ENCODE data around the gene CIAO3. TPM values are rescaled to one million over a fixed set of nuclear protein-coding genes. Genes with fewer than 3 reads are reported as not detected.

The CIAO3 gene
- total and polyA plus RNA-seq, 12 donors: 18.7 to 62.9 (median 26.1) TPM

GRCh38 chr16:698911-699671 lies 41.7 kb downstream of the CIAO3 start:
- intact Hi-C loops (cut with DNase I): no loop called here
- Histone ChIP-seq H3K27me3 (peaks cover 43 to 99% (median 98%) of the 10 kb centered on the region in 7 donors), H3K4me3 (no peak overlapping the region), H3K36me3 (no peaks in the 10 kb centered on the region), H3K9me3 (no peaks in the 10 kb centered on the region), H3K27ac (no peak overlapping the region), H3K4me1 (peaks cover 3 to 28% (median 16%) of the 10 kb centered on the region in 9 donors)
- ATAC-seq (no peak), DNase-seq (no peak)
- no peak for TF ChIP-seq CTCF (IDR thresholded peaks at IDR 0.05)
- WGBS, 2 donors: 72 to 74% methylated on average over 19 of the region's 19 CpGs

- Histone ChIP-seq H3K27ac (no peak overlapping the region), H3K36me3 (no peaks in the 10 kb centered on the region), H3K27me3 (peaks cover 25 to 93% (median 88%) of the 10 kb centered on the region in 7 donors), H3K9me3 (no peaks in the 10 kb centered on the region), H3K4me1 (peaks cover 5 to 26% (median 20%) of the 10 kb centered on the region in 9 donors), H3K4me3 (peak overlapping the region in 3 of 10 donors; percentile 19 to 44 (median 28))
- ATAC-seq (peak in 2 of 8 donors; percentile 25 to 36), DNase-seq (no peak)
- intact Hi-C loops (cut with DNase I): no loop called here
- WGBS, 2 donors: 2 to 4% methylated on average over 62 to 71 of the region's 71 CpGs
- TF ChIP-seq CTCF (IDR thresholded peaks at IDR 0.05): no peak
These were observed 45.3 kb downstream of the CIAO3 start for GRCh38 chr16:695355-696089.

GRCh38 chr16:694863-695354 lies 45.9 kb downstream of the CIAO3 start:
- TF ChIP-seq CTCF (IDR thresholded peaks at IDR 0.05): no peak
- Histone ChIP-seq H3K4me3 (peak overlapping the region in 1 of 10 donors; percentile 44), H3K27me3 (peaks cover 20 to 87% (median 82%) of the 10 kb centered on the region in 7 donors), H3K4me1 (peaks cover 7 to 28% (median 22%) of the 10 kb centered on the region in 9 donors), H3K9me3 (no peaks in the 10 kb centered on the region), H3K36me3 (no peaks in the 10 kb centered on the region), H3K27ac (no peak overlapping the region)
- intact Hi-C loops (cut with DNase I): no loop called here
- ATAC-seq (no peak), DNase-seq (no peak)
- 1 to 2% methylated on average over 26 to 37 of the region's 37 CpGs for WGBS, 2 donors

GRCh38 chr16:694187-694862 lies 46.5 kb downstream of the CIAO3 start:
- Histone ChIP-seq H3K9me3 (no peaks in the 10 kb centered on the region), H3K27ac (no peak overlapping the region), H3K4me1 (peaks cover 12 to 34% (median 28%) of the 10 kb centered on the region in 9 donors), H3K27me3 (peaks cover 20 to 81% (median 76%) of the 10 kb centered on the region in 7 donors), H3K4me3 (peak overlapping the region in 1 of 10 donors; percentile 44), H3K36me3 (no peaks in the 10 kb centered on the region)
- ATAC-seq (no peak), DNase-seq (no peak)
- 1 to 3% methylated on average over 38 to 64 of the region's 64 CpGs for WGBS, 2 donors
- intact Hi-C loops (cut with DNase I): no loop called here
- no peak for TF ChIP-seq CTCF (IDR thresholded peaks at IDR 0.05)
